H9 (cell line): ENCODE data around the gene EOMES. TPM values are rescaled to one million over a fixed set of nuclear protein-coding genes. Genes with fewer than 3 reads are reported as not detected.

Experiments used
- DNase-seq: peaks from one replicate; pipeline ENCODE4 v3.0.0-alpha.2; 2017
- H2AFZ ChIP-seq: one replicate; pipeline ENCODE4 v1.6.1; 2013; ENCODE audit warnings: mild to moderate bottlenecking, low read length, control low read depth, moderate library complexity
- H2AK5ac ChIP-seq: 2 replicates; pipeline ENCODE4 v1.6.1; 2013; ENCODE audit warnings: low read length, control low read depth, mixed read lengths; ENCODE audit not compliant: insufficient read length
- H2BK120ac ChIP-seq: one replicate; pipeline ENCODE4 v1.6.1; 2013; ENCODE audit warnings: low read depth, mild to moderate bottlenecking, low read length, control low read depth, inconsistent platforms; ENCODE audit not compliant: poor library complexity, severe bottlenecking
- H2BK12ac ChIP-seq: 2 replicates; pipeline ENCODE4 v1.6.1; 2013; ENCODE audit warnings: low read length, control low read depth, mixed read lengths, low read depth; ENCODE audit not compliant: insufficient read length
- H2BK15ac ChIP-seq: 2 replicates; pipeline ENCODE4 v1.6.1; 2013; ENCODE audit warnings: low read depth, low read length, control low read depth
- H2BK20ac ChIP-seq: one replicate; pipeline ENCODE4 v1.6.1; 2013; ENCODE audit warnings: low read depth, mild to moderate bottlenecking, low read length, control low read depth, inconsistent platforms; ENCODE audit not compliant: poor library complexity, severe bottlenecking
- H2BK5ac ChIP-seq: 2 replicates; pipeline ENCODE4 v1.6.1; 2013; ENCODE audit warnings: low read length, control low read depth, mixed read lengths; ENCODE audit not compliant: insufficient read length
- H3K14ac ChIP-seq: 2 replicates; pipeline ENCODE4 v1.6.1; 2013; ENCODE audit warnings: low read length, control low read depth; ENCODE audit not compliant: insufficient read depth
- H3K18ac ChIP-seq: 2 replicates; pipeline ENCODE4 v1.6.1; 2013; ENCODE audit warnings: low read depth, mild to moderate bottlenecking, mixed read lengths, low read length, control low read depth; ENCODE audit not compliant: insufficient read length
- H3K23ac ChIP-seq: 2 replicates; pipeline ENCODE4 v1.6.1; 2013; ENCODE audit warnings: low read length, control low read depth, mixed read lengths, low read depth; ENCODE audit not compliant: insufficient read length
- H3K23me2 ChIP-seq: 2 replicates; pipeline ENCODE4 v1.6.1; 2013; ENCODE audit warnings: low read depth, mild to moderate bottlenecking, mixed read lengths, low read length, control low read depth; ENCODE audit not compliant: insufficient read length, poor library complexity, severe bottlenecking
- H3K27ac ChIP-seq: 2 replicates; pipeline ENCODE4 v1.5.1; 2013; ENCODE audit warnings: low read length, control low read depth, mixed read lengths, low read depth; ENCODE audit not compliant: insufficient read length
- H3K27me3 ChIP-seq: 2 replicates; pipeline ENCODE4 v1.6.1; 2013; ENCODE audit warnings: low read length, control low read depth, inconsistent platforms; ENCODE audit not compliant: insufficient read depth
- H3K4ac ChIP-seq: 2 replicates; pipeline ENCODE4 v1.6.1; 2013; ENCODE audit warnings: low read depth, mild to moderate bottlenecking, control low read depth, inconsistent platforms, low read length, moderate library complexity
- H3K4me1 ChIP-seq: 2 replicates; pipeline ENCODE4 v1.6.1; 2013; ENCODE audit warnings: low read length, control low read depth, inconsistent platforms; ENCODE audit not compliant: insufficient read depth
- H3K4me2 ChIP-seq: 2 replicates; pipeline ENCODE4 v1.6.1; 2013; ENCODE audit warnings: low read length, control low read depth, mixed read lengths; ENCODE audit not compliant: insufficient read length, insufficient read depth
- H3K56ac ChIP-seq: 2 replicates; pipeline ENCODE4 v1.6.1; 2013; ENCODE audit warnings: low read depth, mild to moderate bottlenecking, mixed read lengths, low read length, control low read depth; ENCODE audit not compliant: insufficient read length
- H3K79me1 ChIP-seq: 2 replicates; pipeline ENCODE4 v1.6.1; 2013; ENCODE audit warnings: low read depth, mild to moderate bottlenecking, moderate library complexity, low read length, control low read depth, inconsistent platforms; ENCODE audit not compliant: insufficient read depth, poor library complexity, severe bottlenecking
- H3K79me2 ChIP-seq: 2 replicates; pipeline ENCODE4 v1.6.1; 2013; ENCODE audit warnings: low read length, control low read depth, inconsistent platforms; ENCODE audit not compliant: insufficient read depth
- H3K9ac ChIP-seq: 2 replicates; pipeline ENCODE4 v1.6.1; 2013; ENCODE audit warnings: low read length, control low read depth, mixed read lengths; ENCODE audit not compliant: insufficient read length; ENCODE audit errors: extremely low read depth
- H3K9me3 ChIP-seq: one replicate; pipeline ENCODE4 v1.6.1; 2013; ENCODE audit warnings: low read depth, low read length, inconsistent platforms; ENCODE audit not compliant: control insufficient read depth
- H3T11ph ChIP-seq: one replicate; pipeline ENCODE4 v1.6.1; 2013; ENCODE audit warnings: mild to moderate bottlenecking, low read length, control low read depth, inconsistent platforms
- H4K20me1 ChIP-seq: one replicate; pipeline ENCODE4 v1.6.1; 2013; ENCODE audit not compliant: control insufficient read depth, insufficient read length, insufficient read depth
- H4K5ac ChIP-seq: 2 replicates; pipeline ENCODE4 v1.6.1; 2013; ENCODE audit warnings: low read depth, mild to moderate bottlenecking, mixed read lengths, low read length, control low read depth; ENCODE audit not compliant: insufficient read length
- H4K8ac ChIP-seq: replicated peaks from 2 replicates; pipeline ENCODE4 v1.6.1; 2013; ENCODE audit warnings: low read length, control low read depth, mixed read lengths, low read depth; ENCODE audit not compliant: insufficient read length
- H4K91ac ChIP-seq: 2 replicates; pipeline ENCODE4 v1.6.1; 2013; ENCODE audit warnings: low read depth, mild to moderate bottlenecking, moderate library complexity, mixed read lengths, low read length, control low read depth; ENCODE audit not compliant: insufficient read length
- H3K27ac Mint-ChIP-seq, 3 experiments: 2 replicates in 2 of 3; 3 replicates in 1 of 3; pipeline ENCODE4 v1.8.0; 2020 to 2021; ENCODE audit warnings: mixed read lengths in 3 of 3, mild to moderate bottlenecking in 1 of 3, moderate library complexity in 1 of 3
- H3K27me3 Mint-ChIP-seq: 2 replicates; pipeline ENCODE4 v1.8.0; 2021; ENCODE audit warnings: low read depth, mild to moderate bottlenecking, moderate library complexity, mixed read lengths
- H3K36me3 Mint-ChIP-seq, 3 experiments: 2 replicates in 2 of 3; 3 replicates in 1 of 3; pipeline ENCODE4 v1.8.0; 2020 to 2021; ENCODE audit warnings: low read depth in 3 of 3, mixed read lengths in 3 of 3; ENCODE audit not compliant: insufficient read depth in 1 of 3
- H3K4me1 Mint-ChIP-seq, 2 experiments: 2 replicates each; pipeline ENCODE4 v1.8.0; 2020; ENCODE audit warnings: mixed read lengths in 2 of 2
- H3K4me3 Mint-ChIP-seq, 2 experiments: 2 replicates in 1 of 2; 3 replicates in 1 of 2; pipeline ENCODE4 v1.8.0; 2020 to 2021; ENCODE audit warnings: mild to moderate bottlenecking in 2 of 2, mixed read lengths in 2 of 2, moderate library complexity in 1 of 2
- H3K9me3 Mint-ChIP-seq, 2 experiments: 2 replicates in 1 of 2; 3 replicates in 1 of 2; pipeline ENCODE4 v1.8.0; 2020; ENCODE audit warnings: mild to moderate bottlenecking in 2 of 2, mixed read lengths in 2 of 2, moderate library complexity in 1 of 2
- WGBS: extraction: QIAGEN DNeasy Blood & Tissue Kit; methylation state at CpG from one replicate; pipeline ENCODE4 v1.1.7; 2013; ENCODE audit warnings: missing lambda C conversion rate, low lambda C conversion rate, mixed read lengths; ENCODE audit not compliant: insufficient read length; ENCODE audit errors: extremely low coverage; 5-methylcytosine and 5-hydroxymethylcytosine counted together
- total RNA-seq: library from RNA; stranded (reverse); gene quantifications from 2 replicates; pipeline ENCODE4 v1.2.1, GENCODE V29; 2021
- TF ChIP-seq, protein P1 (sequence below): fragments of 200-600 bp; sonication (generic); conservative IDR thresholded peaks from 3 replicates; pipeline ENCODE4 v1.8.0; 2021; ENCODE audit warnings: antibody characterized with exemption, mild to moderate bottlenecking

Gene EOMES
- total RNA-seq, 1 experiment from 2014 or later = 1.7 TPM

DNA sequence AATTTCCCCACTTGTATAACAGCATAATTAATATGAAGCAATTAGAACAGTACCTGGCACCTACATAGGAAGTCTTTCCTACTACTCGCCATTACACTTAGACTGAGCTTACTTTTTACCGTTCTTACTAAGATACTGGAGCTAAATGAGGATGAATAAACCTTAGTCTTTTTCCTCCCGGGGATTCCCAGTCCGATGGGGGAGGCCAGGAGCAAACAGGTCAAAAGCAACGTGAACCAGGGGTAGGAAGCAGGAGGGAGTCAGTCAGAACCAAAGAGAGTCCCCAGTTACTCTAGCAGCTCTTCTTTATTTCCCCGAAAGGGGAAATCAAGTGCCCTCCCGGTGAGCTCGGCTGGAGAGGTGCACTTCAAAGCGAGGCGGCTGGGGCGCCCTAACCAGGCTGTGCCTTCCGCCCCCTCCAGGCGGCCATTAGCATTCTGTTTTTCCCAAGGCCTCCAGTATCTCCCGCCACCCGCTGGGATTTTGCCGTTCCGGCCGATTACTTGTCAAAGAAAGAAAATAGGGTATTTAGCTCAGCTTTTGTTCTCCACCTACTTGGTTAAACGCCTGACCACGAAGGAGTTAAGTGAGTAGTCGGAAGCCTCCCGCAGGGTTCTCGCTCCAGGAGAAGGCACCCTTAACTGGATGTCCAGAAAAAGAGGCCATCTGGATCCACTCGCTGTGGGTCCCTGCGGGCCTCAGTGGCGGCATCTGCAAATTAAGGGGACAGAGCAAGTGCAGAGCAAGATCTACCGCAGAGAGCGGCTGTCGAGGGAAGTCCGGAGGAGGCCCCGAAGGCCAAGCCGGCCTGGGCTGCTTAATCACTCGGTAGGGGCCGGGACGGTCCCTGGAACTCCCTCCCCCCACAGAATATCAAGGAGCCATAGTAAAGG is 6.3 kb upstream of the EOMES start:
- no peak overlapping the region for H3K27ac ChIP-seq
- H3K23ac ChIP-seq = no peak overlapping the region
- no peak overlapping the region for H3K56ac ChIP-seq
- H3K4me2 ChIP-seq = peak overlapping the region; percentile 34
- DNase-seq = peak; percentile 93
- peak overlapping the region in 1 of 3 experiments; percentile 77; a peak in 1 of 7 replicates for H3K27ac Mint-ChIP-seq
- TF ChIP-seq, protein P1, sequence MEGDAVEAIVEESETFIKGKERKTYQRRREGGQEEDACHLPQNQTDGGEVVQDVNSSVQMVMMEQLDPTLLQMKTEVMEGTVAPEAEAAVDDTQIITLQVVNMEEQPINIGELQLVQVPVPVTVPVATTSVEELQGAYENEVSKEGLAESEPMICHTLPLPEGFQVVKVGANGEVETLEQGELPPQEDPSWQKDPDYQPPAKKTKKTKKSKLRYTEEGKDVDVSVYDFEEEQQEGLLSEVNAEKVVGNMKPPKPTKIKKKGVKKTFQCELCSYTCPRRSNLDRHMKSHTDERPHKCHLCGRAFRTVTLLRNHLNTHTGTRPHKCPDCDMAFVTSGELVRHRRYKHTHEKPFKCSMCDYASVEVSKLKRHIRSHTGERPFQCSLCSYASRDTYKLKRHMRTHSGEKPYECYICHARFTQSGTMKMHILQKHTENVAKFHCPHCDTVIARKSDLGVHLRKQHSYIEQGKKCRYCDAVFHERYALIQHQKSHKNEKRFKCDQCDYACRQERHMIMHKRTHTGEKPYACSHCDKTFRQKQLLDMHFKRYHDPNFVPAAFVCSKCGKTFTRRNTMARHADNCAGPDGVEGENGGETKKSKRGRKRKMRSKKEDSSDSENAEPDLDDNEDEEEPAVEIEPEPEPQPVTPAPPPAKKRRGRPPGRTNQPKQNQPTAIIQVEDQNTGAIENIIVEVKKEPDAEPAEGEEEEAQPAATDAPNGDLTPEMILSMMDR = peak; percentile 55
- no peak overlapping the region for H2BK5ac ChIP-seq
- no peaks in the 10 kb centered on the region for H3K36me3 Mint-ChIP-seq
- peaks cover 0 to 21% of the 10 kb centered on the region in 2 experiments; a peak in 1 of 5 replicates for H3K9me3 Mint-ChIP-seq
- H2BK15ac ChIP-seq = no peak overlapping the region
- peaks cover 87% of the 10 kb centered on the region for H3K27me3 ChIP-seq
- no peaks in the 10 kb centered on the region for H4K20me1 ChIP-seq
- no peak overlapping the region for H2BK20ac ChIP-seq
- no peak overlapping the region for H2BK120ac ChIP-seq
- H2AK5ac ChIP-seq = no peak overlapping the region
- no peak overlapping the region for H4K5ac ChIP-seq
- H3K79me2 ChIP-seq = no peaks in the 10 kb centered on the region
- no peak overlapping the region for H2AFZ ChIP-seq
- no peaks in the 10 kb centered on the region for H3K9me3 ChIP-seq
- H3K4ac ChIP-seq = no peak overlapping the region
- peaks cover 52 to 63% of the 10 kb centered on the region in 2 experiments for H3K4me1 Mint-ChIP-seq
- WGBS = no CpG with 5 or more reads among the region's 35 CpGs
- no peak overlapping the region for H2BK12ac ChIP-seq
- peaks cover 98% of the 10 kb centered on the region for H3K27me3 Mint-ChIP-seq
- H3K79me1 ChIP-seq = no peaks in the 10 kb centered on the region
- H3K23me2 ChIP-seq = no peaks in the 10 kb centered on the region
- H3K18ac ChIP-seq = no peak overlapping the region
- no peak overlapping the region for H3K9ac ChIP-seq
- H3T11ph ChIP-seq = no peak overlapping the region
- H4K8ac ChIP-seq = no peak overlapping the region
- no peak overlapping the region for H3K14ac ChIP-seq
- no peak overlapping the region for H4K91ac ChIP-seq
- H3K4me3 Mint-ChIP-seq = peak overlapping the region; percentile 21 to 78; a peak in 4 of 5 replicates
- peaks cover 2% of the 10 kb centered on the region; the same call in 1 of the 2 replicates for H3K4me1 ChIP-seq
